Inflammatory macrophage treated with lipopolysaccharide for 4 hours (primary cell): ENCODE measurements around the gene GRIN2D.
"Not testable (repeated sequence)": the region's sequence is repeated elsewhere in the genome, so short reads cannot be mapped to it uniquely, and the experiment has no call there.

Source experiments
- DNase-seq: peaks from one replicate; pipeline ENCODE4 v3.0.0-alpha.2; 2020

The GRIN2D gene

DNA sequence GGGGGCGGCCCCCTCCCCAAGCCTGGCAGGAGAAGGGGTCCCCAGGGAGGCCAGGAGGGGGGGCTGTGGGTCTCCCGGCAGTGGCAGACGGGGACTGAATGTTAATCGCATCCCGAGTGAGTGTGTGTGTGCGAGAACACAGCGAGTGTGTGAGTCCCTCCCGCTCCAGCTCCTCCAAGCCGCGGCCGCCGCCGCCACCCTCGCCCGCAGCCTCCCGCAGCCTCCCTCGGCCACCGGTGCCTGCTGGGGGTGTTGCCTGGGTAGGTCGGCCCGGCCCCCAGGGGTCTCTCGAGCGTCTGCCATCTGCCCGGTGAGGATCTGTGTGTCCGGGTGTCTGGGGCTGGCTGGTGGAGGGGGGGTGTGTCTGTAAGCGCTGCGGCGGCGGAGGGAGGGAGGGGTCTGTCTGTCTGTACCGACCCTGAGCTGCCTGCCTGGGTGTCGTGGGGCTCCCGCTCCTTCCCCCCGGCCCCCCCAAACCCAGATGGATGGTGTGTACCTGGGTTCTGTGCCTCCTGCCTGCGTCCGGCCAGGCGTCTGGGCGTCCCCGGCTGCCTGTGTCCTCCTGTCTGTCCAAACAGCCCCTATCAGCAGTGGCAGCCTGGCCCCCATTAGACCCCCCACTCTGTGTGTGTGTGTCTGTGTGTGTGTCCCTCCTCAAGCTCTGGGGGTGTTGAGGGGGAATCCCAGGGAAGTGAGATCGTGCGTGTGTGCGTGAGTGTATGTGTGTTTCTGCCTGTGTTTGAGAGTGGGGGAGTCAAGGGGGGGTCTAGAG, at the start of gene GRIN2D:
Gene GRIN2D (plus strand): TSS at position 110 of the 772 bp plus-strand sequence. CDS start 4,725 bp downstream, outside the sequence.
- DNase-seq = no peak

GRCh38 chr19:48344892-48345291, 48.6 kb upstream of the GRIN2D start:
- DNase-seq = no peak

DNA sequence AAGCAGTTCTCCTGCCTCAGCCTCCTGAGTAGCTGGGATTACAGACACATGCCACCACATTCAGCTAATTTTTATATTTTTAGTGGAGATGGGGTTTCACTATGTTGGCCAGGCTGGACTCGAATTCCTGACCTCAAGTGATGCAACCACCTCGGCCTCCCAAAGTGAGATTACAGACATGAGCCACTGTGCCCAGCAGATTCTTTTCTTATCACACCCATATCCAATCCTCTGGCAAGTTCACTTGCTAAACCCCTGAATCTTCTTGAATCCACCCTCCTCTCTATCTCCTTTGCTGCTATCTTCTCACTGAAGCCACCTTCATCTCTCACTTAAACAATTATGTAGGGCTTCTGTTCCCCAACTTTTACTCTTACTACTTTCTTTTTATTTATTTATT, 47.3 kb upstream of the GRIN2D start:
- DNase-seq = no peak

DNA sequence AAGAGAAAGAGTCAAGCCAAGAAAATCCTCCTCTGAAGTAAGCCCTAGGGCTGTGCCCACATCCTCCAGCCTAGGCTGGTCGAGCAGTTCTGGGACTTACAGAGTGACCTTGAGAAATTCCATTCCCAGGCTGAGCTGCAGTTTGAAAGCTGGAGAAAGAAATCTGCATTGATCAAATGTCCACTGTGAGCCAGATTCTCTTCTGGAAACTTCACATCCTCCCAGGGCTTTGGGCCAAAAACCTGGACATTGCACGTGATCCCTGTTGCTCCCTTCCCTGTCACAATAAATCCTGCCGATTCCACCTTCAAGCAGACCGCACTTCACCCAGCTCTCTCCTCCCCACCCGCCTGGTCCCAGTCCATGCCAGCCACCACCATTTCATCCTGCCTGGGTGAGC, 45.4 kb upstream of the GRIN2D start:
- DNase-seq = no peak

DNA sequence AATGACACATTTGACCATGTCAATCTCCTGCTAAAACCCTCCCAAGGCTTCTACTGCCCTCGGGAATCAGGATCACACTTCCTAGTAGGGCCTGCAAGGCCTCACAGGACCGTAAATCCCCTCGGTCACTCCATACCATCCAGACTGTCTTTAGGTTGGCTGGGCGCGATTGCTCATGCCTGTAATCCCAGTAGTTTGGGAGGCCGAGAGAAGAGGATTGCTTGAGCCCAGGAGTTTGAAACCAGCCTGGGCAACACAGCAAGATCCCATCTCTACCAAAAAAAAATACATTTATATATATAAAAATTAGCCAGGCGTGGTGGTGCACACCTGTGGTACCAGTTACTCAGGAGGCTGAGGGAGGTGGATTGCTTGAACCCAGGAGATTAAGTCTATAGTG, 44.7 kb upstream of the GRIN2D start:
- no peak for DNase-seq

DNA sequence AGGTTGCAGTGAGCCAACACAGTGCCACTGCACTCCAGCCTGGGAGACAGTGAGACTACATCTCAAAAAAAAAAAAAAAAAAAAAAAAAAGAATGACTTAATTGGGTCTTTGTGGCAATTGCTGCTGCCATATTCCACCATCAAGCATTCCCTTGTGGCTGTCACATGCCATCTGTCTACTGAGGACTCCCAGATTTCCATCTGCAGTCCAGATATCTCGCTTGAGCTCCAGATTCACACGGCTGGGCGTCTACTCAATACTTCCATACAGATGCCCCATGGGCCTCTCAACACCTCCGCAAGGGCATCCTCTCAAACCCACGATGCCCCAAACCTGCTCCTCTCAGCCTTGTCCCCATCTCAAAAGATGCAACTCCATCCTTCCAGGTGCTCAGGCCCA, 42.6 kb upstream of the GRIN2D start:
- no peak for DNase-seq

- DNase-seq = peak; percentile 70
These were observed 42.1 kb upstream of the GRIN2D start for GRCh38 chr19:48351341-48351752.

DNA sequence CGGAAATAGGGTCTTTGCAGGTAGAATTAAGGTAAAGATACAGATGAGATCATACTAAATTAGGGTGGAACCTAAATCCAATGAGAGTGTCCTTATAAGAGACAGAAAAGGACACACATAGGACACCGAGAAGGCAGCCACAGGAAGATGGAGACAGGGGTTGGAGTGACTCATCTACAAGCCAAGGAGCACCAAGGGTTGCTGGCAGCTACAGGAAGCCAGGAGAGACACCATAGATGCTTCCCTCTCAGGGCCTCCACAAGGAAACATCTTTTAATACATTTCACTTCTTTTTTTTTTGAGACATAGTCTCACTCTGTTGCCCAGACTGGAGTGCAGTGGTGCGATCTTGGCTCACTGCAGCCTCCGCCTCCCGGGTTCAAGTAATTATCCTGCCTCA, 39.8 kb upstream of the GRIN2D start:
- no peak for DNase-seq

DNA sequence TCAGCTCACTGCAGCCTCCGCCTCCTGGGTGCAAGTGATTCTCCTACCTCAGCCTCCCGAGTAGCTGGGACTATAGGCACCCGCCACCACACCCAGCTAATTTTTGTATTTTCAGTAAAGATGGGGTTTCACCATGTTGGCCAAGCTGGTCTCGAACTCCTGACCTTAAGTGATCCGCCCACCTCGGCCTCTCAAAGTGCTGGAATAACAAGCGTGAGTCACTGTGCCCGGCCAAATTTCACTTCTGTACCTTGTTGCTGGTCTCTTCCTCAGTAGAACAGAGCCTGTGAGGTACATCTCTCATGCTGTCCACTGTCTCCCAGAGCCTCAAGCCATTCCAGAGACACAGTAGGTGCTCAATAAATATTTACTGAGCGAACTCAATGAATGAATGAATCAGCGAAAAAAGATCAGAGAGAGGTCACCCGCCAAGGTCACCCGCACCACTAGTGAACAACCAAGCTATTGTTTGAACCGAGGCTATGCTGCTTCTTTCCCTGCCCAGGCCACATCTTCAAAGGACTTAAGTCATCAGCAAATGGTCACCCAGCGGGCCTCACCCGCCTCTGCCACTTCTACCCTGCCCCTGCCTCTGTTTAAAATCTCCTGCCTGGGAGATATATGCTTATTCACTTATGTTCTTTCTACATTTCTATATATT, 39.0 kb upstream of the GRIN2D start:
- DNase-seq = no peak

- DNase-seq = no peak
These were observed 38.0 kb upstream of the GRIN2D start for GRCh38 chr19:48355365-48355954.

DNA sequence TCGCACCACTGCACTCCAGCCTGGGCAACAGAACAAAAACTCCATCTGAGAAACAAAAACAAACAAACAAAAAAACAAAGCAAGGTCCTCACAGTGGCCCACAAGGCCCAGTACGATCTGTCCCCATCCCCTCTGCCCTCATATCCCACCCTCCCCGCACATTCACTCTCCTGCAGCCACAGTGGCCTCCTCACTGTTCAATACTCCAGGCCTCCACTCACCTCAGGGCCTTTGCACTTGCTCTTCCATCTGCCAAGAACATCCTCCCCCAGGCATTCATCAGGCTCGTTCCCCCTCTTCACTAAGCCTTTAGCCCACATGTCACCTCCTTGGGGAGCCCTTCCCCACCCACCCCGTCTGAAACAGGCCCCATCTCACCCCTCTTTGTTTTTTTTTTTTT, 34.3 kb upstream of the GRIN2D start:
- no peak for DNase-seq

DNA sequence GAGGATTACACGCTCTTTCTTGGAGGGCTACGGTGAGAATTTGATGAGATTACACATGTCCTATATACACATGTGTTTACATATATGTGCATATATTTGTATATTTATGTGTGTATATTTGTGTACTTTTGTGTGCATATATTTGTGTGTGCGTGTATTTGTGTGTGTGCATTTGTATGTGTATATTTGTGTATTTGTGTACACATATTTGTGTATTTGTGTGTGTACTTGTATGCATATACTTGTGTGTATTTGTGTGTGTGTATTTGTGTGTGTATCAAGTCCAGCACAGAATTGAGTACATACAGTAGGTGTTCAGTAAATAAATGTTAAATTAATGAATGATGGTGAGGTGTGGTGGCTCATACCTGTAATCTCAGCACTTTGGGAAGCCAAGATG, 31.6 kb upstream of the GRIN2D start:
- DNase-seq = no peak

DNA sequence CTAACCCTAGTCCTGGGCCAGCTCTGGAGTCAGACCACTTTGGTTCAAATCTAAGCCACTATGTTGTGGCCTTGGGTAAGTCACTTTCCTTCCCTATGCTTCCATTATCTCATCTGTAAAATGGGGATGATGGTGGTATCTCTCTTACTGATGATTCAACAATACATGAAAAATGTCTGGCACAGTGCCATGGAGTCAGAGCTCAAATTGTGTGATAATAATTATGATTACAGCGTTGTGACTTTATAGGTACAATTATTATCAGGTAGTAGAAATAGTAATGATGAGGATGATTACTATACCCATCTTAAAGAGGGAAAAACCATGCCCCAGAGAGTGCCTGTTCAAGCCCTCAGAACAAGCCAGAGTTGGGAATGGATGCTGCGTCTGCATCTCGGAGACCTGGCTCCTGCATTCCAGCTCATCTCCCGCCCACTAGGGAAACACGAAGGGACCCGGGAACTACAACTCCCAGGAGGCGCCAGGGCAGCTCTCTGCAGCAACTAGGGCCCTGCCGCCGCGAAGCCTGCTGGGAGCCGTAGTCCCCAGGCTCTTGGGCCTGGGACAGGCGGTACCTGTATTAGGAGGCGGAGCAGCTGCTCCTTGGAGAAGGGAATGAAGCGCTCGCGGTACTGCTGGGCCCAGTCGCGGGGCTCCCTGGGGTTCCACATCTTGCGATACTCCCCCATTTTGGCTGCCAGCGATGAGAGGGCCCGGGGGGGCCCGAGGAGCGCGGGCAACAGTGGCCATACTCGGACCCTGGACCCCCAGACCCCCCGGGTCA, 30.6 kb upstream of the GRIN2D start:
- peak; percentile 93 for DNase-seq

- DNase-seq = no peak
These were observed 30.0 kb upstream of the GRIN2D start for GRCh38 chr19:48363500-48363809.

- peak; percentile 99 for DNase-seq
These were observed 29.5 kb upstream of the GRIN2D start, which contains the start of the genes SYNGR4 and TMEM143 for GRCh38 chr19:48363810-48364597. SYNGR4 (plus strand) TSS chr19:48364367; CDS start chr19:48365843, 1,476 bp downstream. TMEM143 (minus strand) TSS chr19:48363940; CDS start chr19:48363920, 20 bp downstream.

DNA sequence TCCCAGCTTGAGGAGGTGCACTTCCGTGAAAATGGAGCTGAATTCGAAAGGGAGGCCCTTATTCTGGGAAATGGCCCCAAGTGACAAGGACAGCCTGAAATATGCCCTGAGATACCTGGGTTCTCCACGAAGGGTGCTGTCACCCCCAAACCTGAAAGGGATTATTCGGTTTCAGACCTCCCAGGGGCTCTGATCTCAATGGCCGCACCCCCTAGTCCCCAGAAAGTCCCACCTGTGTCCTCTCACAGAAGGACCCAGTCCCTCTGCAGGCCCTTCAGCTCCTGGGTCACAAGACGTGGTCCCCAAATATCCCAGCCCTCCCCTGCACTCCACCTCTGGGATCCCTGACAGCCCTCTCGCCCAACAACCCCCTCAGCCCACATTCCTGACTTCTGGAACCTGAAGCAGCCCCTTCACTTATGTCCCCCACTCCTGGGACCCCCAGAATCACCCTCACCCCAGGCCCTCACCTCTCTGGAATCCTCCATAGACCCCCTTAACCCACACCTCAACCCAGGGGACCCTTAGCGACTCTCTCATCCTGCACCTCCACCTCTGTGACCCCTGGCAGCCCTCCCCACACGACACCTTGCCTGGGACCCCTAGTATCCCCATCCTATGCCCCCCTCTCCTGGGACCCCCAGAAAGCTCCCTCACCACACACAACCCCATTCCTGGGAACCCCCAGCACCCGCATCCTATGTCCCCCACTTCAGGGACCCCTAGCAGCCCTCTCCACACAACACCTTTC, 28.7 kb upstream of the GRIN2D start:
- DNase-seq = no peak

- DNase-seq = no peak
These were observed 27.9 kb upstream of the GRIN2D start for GRCh38 chr19:48365602-48366001.

- DNase-seq = no peak
These were observed 25.6 kb upstream of the GRIN2D start for GRCh38 chr19:48367855-48368254.

GRCh38 chr19:48368936-48369335, 24.5 kb upstream of the GRIN2D start:
- no peak for DNase-seq

DNA sequence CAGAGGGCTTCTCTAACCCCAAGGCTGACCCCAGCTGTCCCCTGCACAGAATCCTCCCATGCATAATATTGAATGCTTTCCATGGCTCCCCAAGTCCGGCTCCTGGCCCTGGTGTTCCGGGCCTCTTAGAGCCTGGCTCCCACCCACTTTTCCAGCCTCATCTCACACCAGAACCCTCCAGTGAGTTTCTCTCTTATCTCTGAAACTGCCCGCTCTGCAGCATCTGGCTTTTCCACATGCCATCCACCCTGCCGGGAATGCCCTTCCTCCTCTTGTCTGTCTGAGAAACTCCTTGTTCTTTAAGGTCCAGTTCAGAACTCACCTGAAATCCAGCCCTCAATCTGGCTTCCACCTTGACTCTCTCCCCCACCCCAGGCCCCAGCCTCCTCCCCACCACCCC, 22.5 kb upstream of the GRIN2D start:
- DNase-seq = no peak

DNA sequence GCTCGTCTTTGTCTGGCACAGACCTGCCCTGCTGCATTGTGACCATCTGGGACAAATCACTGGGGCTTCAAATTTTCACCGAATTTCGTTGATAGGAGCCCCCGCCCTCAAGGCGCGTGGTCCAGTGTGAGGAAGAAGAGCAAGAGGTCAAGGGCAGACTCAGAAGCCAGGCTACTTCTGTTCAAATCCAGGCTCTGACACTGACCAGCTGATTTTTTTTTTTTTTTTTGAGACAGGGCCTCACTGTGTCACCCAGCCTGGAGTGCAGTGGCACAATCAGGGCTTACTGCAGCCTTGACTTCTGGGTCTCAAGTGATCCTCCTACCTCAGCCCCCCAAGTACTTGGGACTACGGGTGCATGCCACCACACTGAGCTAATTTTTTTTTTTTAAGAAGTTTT, 22.1 kb upstream of the GRIN2D start:
- no peak for DNase-seq

- not testable (repeated sequence) for DNase-seq
These were observed 21.7 kb upstream of the GRIN2D start for GRCh38 chr19:48371771-48372170.
